Hepatocyte (in vitro differentiated cells): ENCODE data around the gene OGFOD2. TPM values are rescaled to one million over a fixed set of nuclear protein-coding genes. Genes with fewer than 3 reads are reported as not detected.

Experiments
- DNase-seq: peaks from one replicate; pipeline ENCODE4 v3.0.0-alpha.2; 2016; ENCODE audit warnings: low spot score
- H2AFZ ChIP-seq: fragments of 200-600 bp; sonication (generic); 2 replicates; pipeline ENCODE4 v1.6.0; 2016; ENCODE audit warnings: antibody characterized with exemption, mild to moderate bottlenecking
- H3K27ac ChIP-seq: fragments of 200-600 bp; sonication (generic); 2 replicates; pipeline ENCODE4 v1.5.1; 2016; ENCODE audit warnings: mild to moderate bottlenecking
- H3K27me3 ChIP-seq: fragments of 200-600 bp; sonication (generic); 2 replicates; pipeline ENCODE4 v1.6.1; 2016
- H3K36me3 ChIP-seq: fragments of 200-600 bp; sonication (generic); replicated peaks from 2 replicates; pipeline ENCODE4 v1.5.1; 2016; ENCODE audit warnings: low read depth; ENCODE audit not compliant: insufficient read depth
- H3K4me1 ChIP-seq: fragments of 200-600 bp; sonication (generic); 2 replicates; pipeline ENCODE4 v1.5.1; 2016; ENCODE audit warnings: mild to moderate bottlenecking, moderate library complexity; ENCODE audit not compliant: insufficient read depth
- H3K4me2 ChIP-seq: fragments of 200-600 bp; sonication (generic); 2 replicates; pipeline ENCODE4 v1.6.0; 2016
- H3K4me3 ChIP-seq: fragments of 200-600 bp; sonication (generic); 2 replicates; pipeline ENCODE4 v1.5.1; 2016; ENCODE audit warnings: mild to moderate bottlenecking
- H3K79me2 ChIP-seq: fragments of 200-600 bp; sonication (generic); 2 replicates; pipeline ENCODE4 v1.6.0; 2017; ENCODE audit warnings: mild to moderate bottlenecking
- H3K9me2 ChIP-seq: fragments of 200-600 bp; sonication (generic); replicated peaks from 2 replicates; pipeline ENCODE4 v1.6.0; 2017; ENCODE audit warnings: mild to moderate bottlenecking; ENCODE audit not compliant: insufficient read depth
- H3K9me3 ChIP-seq: fragments of 200-600 bp; sonication (generic); 2 replicates; pipeline ENCODE4 v1.5.1; 2016; ENCODE audit warnings: low read depth, mild to moderate bottlenecking
- H4K20me1 ChIP-seq: fragments of 200-600 bp; sonication (generic); 2 replicates; pipeline ENCODE4 v1.6.0; 2016; ENCODE audit warnings: mild to moderate bottlenecking; ENCODE audit not compliant: insufficient read depth, poor library complexity, severe bottlenecking
- EZH2 ChIP-seq: fragments of 200-600 bp; sonication (generic); IDR thresholded peaks from 2 replicates; pipeline ENCODE4 v1.6.1; 2016; ENCODE audit warnings: antibody characterized with exemption, mild to moderate bottlenecking, borderline replicate concordance
- EZH2phosphoT487 ChIP-seq: fragments of 200-600 bp; sonication (generic); IDR thresholded peaks from one replicate; pipeline ENCODE4 v1.6.1; 2018; ENCODE audit warnings: antibody characterized with exemption, mild to moderate bottlenecking, low read depth, moderate library complexity; ENCODE audit not compliant: unreplicated experiment, severe bottlenecking
- WGBS: methylation state at CpG from one replicate; pipeline ENCODE4 v1.1.6; 2016; ENCODE audit warnings: low lambda C conversion rate; ENCODE audit errors: missing lambda C conversion rate; 5-methylcytosine and 5-hydroxymethylcytosine counted together
- polyA plus RNA-seq: library from polyadenylated mRNA; unstranded; fragments of >200 nt; fragmentation: Nextera tagmentation; extraction: Ambion mirVana; gene quantifications from 2 replicates; pipeline ENCODE4 v1.2.1, GENCODE V29; 2016
- total RNA-seq: library from RNA; depleted of rRNA; stranded (reverse); fragments of >200 nt; gene quantifications from 2 replicates; pipeline ENCODE4 v1.2.3, GENCODE V29; 2014
- TF ChIP-seq, protein P1 (sequence below): fragments of 200-600 bp; sonication (generic); IDR thresholded peaks from 2 replicates; pipeline ENCODE4 v1.5.1; 2016; ENCODE audit warnings: antibody characterized with exemption, mild to moderate bottlenecking; ENCODE audit not compliant: poor library complexity

OGFOD2 gene
- total and polyA plus RNA-seq, 2 experiments from 2014 or later = 11.4 to 26.5 TPM

DNA sequence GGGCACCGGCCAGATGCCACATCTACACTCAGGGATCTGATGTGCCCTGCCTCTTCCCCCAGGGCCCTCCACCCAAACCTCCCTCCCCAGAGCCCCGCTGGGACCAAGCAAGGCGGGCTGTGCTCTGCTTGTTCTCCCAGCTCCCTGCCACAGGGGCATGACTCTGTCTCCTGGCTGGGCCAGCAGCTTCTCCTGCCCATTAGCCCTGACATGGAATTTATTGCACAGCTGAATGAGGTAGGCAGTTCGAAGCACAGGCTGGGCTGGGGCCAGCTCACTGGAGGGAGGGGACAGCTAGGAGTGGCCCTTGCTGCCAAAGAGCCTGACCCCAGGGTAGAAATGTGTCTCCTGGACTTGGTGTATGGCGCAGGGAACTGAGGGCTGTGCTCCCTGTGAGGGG lies 47.8 kb downstream of the OGFOD2 start:
- 82% methylated on average over 5 of the region's 5 CpGs for WGBS
- Histone ChIP-seq H3K4me1 (peaks cover 16% of the 10 kb centered on the region), H3K4me3 (no peak overlapping the region), H3K27me3 (no peaks in the 10 kb centered on the region), H4K20me1 (no peaks in the 10 kb centered on the region), H3K79me2 (no peaks in the 10 kb centered on the region), H3K4me2 (no peak overlapping the region), H2AFZ (no peak overlapping the region), H3K27ac (no peak overlapping the region), H3K9me3 (no peaks in the 10 kb centered on the region), H3K36me3 (no peaks in the 10 kb centered on the region), H3K9me2 (no peaks in the 10 kb centered on the region)
- DNase-seq = no peak
- TF ChIP-seq EZH2phosphoT487 (no peak), EZH2 (no peak)
- TF ChIP-seq, protein P1, sequence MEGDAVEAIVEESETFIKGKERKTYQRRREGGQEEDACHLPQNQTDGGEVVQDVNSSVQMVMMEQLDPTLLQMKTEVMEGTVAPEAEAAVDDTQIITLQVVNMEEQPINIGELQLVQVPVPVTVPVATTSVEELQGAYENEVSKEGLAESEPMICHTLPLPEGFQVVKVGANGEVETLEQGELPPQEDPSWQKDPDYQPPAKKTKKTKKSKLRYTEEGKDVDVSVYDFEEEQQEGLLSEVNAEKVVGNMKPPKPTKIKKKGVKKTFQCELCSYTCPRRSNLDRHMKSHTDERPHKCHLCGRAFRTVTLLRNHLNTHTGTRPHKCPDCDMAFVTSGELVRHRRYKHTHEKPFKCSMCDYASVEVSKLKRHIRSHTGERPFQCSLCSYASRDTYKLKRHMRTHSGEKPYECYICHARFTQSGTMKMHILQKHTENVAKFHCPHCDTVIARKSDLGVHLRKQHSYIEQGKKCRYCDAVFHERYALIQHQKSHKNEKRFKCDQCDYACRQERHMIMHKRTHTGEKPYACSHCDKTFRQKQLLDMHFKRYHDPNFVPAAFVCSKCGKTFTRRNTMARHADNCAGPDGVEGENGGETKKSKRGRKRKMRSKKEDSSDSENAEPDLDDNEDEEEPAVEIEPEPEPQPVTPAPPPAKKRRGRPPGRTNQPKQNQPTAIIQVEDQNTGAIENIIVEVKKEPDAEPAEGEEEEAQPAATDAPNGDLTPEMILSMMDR = no peak

DNA sequence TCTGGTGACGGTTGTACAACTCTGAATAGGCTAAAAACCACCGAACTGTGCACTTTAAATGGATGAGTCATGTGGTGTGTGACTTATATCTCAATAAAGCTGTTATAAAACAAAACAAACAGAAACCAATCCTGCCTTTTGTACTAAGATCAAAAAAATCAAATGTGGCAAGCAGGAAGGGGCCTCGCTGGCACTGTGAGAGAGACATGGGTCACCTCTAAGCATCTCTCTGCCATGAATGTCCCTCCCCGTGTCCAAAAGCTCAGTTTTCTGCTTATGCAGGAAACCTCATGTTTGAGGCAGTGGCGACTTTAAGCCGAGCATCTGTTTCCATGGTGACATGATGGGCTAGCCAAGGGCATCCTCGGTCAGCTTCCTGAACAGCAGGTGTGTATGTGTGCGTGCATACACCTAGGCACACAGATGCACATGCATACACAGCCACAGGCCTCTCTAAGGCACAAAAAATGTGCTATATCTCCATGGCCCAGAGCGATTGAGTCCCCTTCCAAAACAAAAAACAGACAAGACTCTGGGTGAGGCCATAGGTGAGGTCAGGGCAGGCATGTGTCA lies 49.9 kb downstream of the OGFOD2 start:
- 70% methylated on average over 9 of the region's 9 CpGs for WGBS
- H3K36me3 ChIP-seq = no peaks in the 10 kb centered on the region
- H3K9me3 ChIP-seq = no peaks in the 10 kb centered on the region
- H3K4me2 ChIP-seq = no peak overlapping the region
- no peak for DNase-seq
- H3K27me3 ChIP-seq = no peaks in the 10 kb centered on the region
- H3K79me2 ChIP-seq = no peaks in the 10 kb centered on the region
- no peaks in the 10 kb centered on the region for H3K9me2 ChIP-seq
- no peak overlapping the region for H2AFZ ChIP-seq
- H3K4me3 ChIP-seq = no peak overlapping the region
- H4K20me1 ChIP-seq = no peaks in the 10 kb centered on the region
- TF ChIP-seq, protein P1 = no peak
- no peak for TF ChIP-seq EZH2phosphoT487
- TF ChIP-seq EZH2 = no peak
- no peaks in the 10 kb centered on the region for H3K4me1 ChIP-seq
- H3K27ac ChIP-seq = no peak overlapping the region

DNA sequence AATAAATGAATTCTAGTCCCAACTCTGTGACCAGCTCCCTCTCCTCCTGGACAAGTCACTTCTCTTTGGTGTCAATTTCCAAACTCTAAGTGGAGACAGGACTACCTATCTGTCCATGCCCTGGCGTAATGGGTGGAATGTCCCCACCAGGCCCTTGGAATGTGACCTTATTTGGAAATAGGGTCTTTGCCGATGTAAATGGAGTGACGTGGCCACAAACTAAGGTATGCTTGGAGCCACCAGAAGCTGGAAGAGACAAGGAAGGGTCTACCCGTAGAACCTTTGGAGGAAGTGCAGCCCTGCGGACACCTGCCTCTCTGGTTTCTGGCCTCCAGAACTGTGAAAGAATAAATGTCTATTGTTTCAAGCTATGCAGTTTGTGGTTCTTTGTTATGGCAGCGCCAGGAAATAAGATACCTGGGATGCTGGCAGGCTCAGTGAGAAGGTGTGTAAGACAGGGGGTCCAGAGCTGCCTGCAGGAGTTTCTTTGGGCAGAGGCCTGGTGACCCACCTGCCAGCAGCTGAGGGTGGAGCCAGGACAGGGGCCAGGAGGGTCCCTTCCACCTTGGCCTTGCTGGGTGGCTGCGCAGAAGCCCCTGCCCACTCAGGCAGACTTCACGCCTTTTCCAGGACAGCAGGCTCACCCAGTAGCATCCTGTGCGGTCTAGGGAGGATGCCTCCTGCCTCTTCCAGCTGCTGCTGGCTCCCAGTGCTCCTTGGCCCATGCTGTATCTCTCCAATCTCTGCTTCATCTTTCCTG lies 51.2 kb downstream of the OGFOD2 start:
- DNase-seq = no peak
- no peak overlapping the region for H3K4me2 ChIP-seq
- H3K36me3 ChIP-seq = no peaks in the 10 kb centered on the region
- H3K27ac ChIP-seq = no peak overlapping the region
- H3K4me3 ChIP-seq = no peak overlapping the region
- H3K9me3 ChIP-seq = no peaks in the 10 kb centered on the region
- H3K9me2 ChIP-seq = no peaks in the 10 kb centered on the region
- no peaks in the 10 kb centered on the region for H4K20me1 ChIP-seq
- no peak overlapping the region for H2AFZ ChIP-seq
- H3K4me1 ChIP-seq = no peaks in the 10 kb centered on the region
- no peaks in the 10 kb centered on the region for H3K79me2 ChIP-seq
- H3K27me3 ChIP-seq = no peaks in the 10 kb centered on the region
- WGBS = 87% methylated on average over 9 of the region's 9 CpGs
- TF ChIP-seq EZH2phosphoT487 (no peak), EZH2 (no peak)
- TF ChIP-seq, protein P1 = no peak
